Suprapubic skin (tissue), 4 donors: ENCODE results near the gene SLC29A3. TPM values are rescaled to one million over a fixed set of nuclear protein-coding genes. Genes with fewer than 3 reads are reported as not detected.

Experiments used
- DNase-seq, 2 donors: peaks; one replicate each; pipeline ENCODE4 v3.0.0-alpha.2; 2019; ENCODE audit warnings: low spot score in 2 of 2
- H3K27ac ChIP-seq: fragments of 200-600 bp; sonication (generic); one replicate; pipeline ENCODE4 v1.5.1; 2019
- H3K27me3 ChIP-seq: fragments of 200-600 bp; sonication (generic); one replicate; pipeline ENCODE4 v1.5.1; 2019
- H3K36me3 ChIP-seq: fragments of 200-600 bp; sonication (generic); one replicate; pipeline ENCODE4 v1.5.1; 2019
- H3K4me1 ChIP-seq: fragments of 200-600 bp; sonication (generic); one replicate; pipeline ENCODE4 v1.5.1; 2019
- H3K4me3 ChIP-seq: fragments of 200-600 bp; sonication (generic); one replicate; pipeline ENCODE4 v1.5.1; 2019; ENCODE audit warnings: mild to moderate bottlenecking
- H3K9me3 ChIP-seq: fragments of 200-600 bp; sonication (generic); one replicate; pipeline ENCODE4 v1.5.1; 2019
- CTCF ChIP-seq, 2 donors: fragments of 200-600 bp in 1 of 2; fragments of 450-650 bp in 1 of 2; sonication (generic) in 1 of 2; IDR thresholded peaks; one replicate each; pipeline ENCODE4 v1.5.1; 2016 to 2019; ENCODE audit warnings: antibody characterized with exemption in 2 of 2, mild to moderate bottlenecking in 1 of 2, moderate library complexity in 1 of 2
- EP300 ChIP-seq: sonication (generic); formaldehyde crosslinking; IDR thresholded peaks from one replicate; pipeline ENCODE4 v1.6.1; 2017; ENCODE audit warnings: antibody characterized with exemption
- POLR2A ChIP-seq, 2 donors: fragments of 450-650 bp; IDR thresholded peaks; one replicate each; pipeline ENCODE4 v1.6.1; 2017; ENCODE audit warnings: antibody characterized with exemption in 2 of 2, mild to moderate bottlenecking in 2 of 2, moderate library complexity in 2 of 2
- POLR2AphosphoS5 ChIP-seq, 3 donors: sonication (generic); formaldehyde crosslinking; IDR thresholded peaks; one replicate each; pipeline ENCODE4 v1.6.1; 2017; ENCODE audit warnings: antibody characterized with exemption in 3 of 3
- WGBS: methylation state at CpG from one replicate; pipeline ENCODE4 v1.1.5; 2018; 5-methylcytosine and 5-hydroxymethylcytosine counted together
- total RNA-seq, 4 donors: library from RNA; depleted of rRNA; stranded (reverse); fragments of >200 nt; gene quantifications; one replicate each; pipeline ENCODE4 v1.1.0, GENCODE V29; 2016

SLC29A3 gene
- total RNA-seq, 4 donors from 2014 or later = 1.3 to 2.8 (median 2.2) TPM

- no peak for DNase-seq
- no peak for TF ChIP-seq POLR2AphosphoS5 (IDR thresholded peaks at IDR 0.05)
- TF ChIP-seq EP300 = no peak
- no peak for TF ChIP-seq POLR2A (IDR thresholded peaks at IDR 0.05)
- TF ChIP-seq CTCF (IDR thresholded peaks at IDR 0.05) = no peak
- WGBS = 63% methylated on average over 7 of the region's 9 CpGs
- peaks cover 16% of the 10 kb centered on the region for H3K4me1 ChIP-seq
- H3K27ac ChIP-seq = no peak overlapping the region
- no peaks in the 10 kb centered on the region for H3K27me3 ChIP-seq
- no peaks in the 10 kb centered on the region for H3K36me3 ChIP-seq
- H3K9me3 ChIP-seq = no peaks in the 10 kb centered on the region
- no peak overlapping the region for H3K4me3 ChIP-seq
These were observed 14.2 kb downstream of the SLC29A3 start for GRCh38 chr10:71333129-71333887.

- Histone ChIP-seq H3K4me1 (peaks cover 16% of the 10 kb centered on the region), H3K27ac (no peak overlapping the region), H3K36me3 (no peaks in the 10 kb centered on the region), H3K4me3 (no peak overlapping the region), H3K9me3 (no peaks in the 10 kb centered on the region), H3K27me3 (no peaks in the 10 kb centered on the region)
- no peak for TF ChIP-seq POLR2AphosphoS5 (IDR thresholded peaks at IDR 0.05)
- no peak for TF ChIP-seq CTCF (IDR thresholded peaks at IDR 0.05)
- no peak for TF ChIP-seq EP300
- TF ChIP-seq POLR2A (IDR thresholded peaks at IDR 0.05) = no peak
- WGBS = 91% methylated on average over 12 of the region's 12 CpGs
- DNase-seq = no peak
These were observed 15.2 kb downstream of the SLC29A3 start for GRCh38 chr10:71334221-71334791.

GRCh38 chr10:71335173-71335708 is 16.2 kb downstream of the SLC29A3 start:
- H3K27ac ChIP-seq = no peak overlapping the region
- no peak for TF ChIP-seq EP300
- no peak for TF ChIP-seq CTCF (IDR thresholded peaks at IDR 0.05)
- TF ChIP-seq POLR2A (IDR thresholded peaks at IDR 0.05) = no peak
- TF ChIP-seq POLR2AphosphoS5 (IDR thresholded peaks at IDR 0.05) = no peak
- peaks cover 16% of the 10 kb centered on the region for H3K4me1 ChIP-seq
- 94% methylated on average over 15 of the region's 15 CpGs for WGBS
- no peak for DNase-seq
- H3K36me3 ChIP-seq = peaks cover 5% of the 10 kb centered on the region
- no peaks in the 10 kb centered on the region for H3K9me3 ChIP-seq
- H3K4me3 ChIP-seq = no peak overlapping the region
- H3K27me3 ChIP-seq = no peaks in the 10 kb centered on the region

GRCh38 chr10:71336632-71337031 is 17.6 kb downstream of the SLC29A3 start:
- peaks cover 16% of the 10 kb centered on the region for H3K4me1 ChIP-seq
- H3K4me3 ChIP-seq = no peak overlapping the region
- H3K27ac ChIP-seq = no peak overlapping the region
- no peaks in the 10 kb centered on the region for H3K9me3 ChIP-seq
- 85% methylated on average over 6 of the region's 6 CpGs for WGBS
- DNase-seq = no peak
- H3K27me3 ChIP-seq = no peaks in the 10 kb centered on the region
- peaks cover 5% of the 10 kb centered on the region for H3K36me3 ChIP-seq
- TF ChIP-seq POLR2AphosphoS5 (IDR thresholded peaks at IDR 0.05) (no peak), CTCF (IDR thresholded peaks at IDR 0.05) (no peak), POLR2A (IDR thresholded peaks at IDR 0.05) (no peak), EP300 (no peak)

- Histone ChIP-seq H3K4me1 (peaks cover 16% of the 10 kb centered on the region), H3K27me3 (no peaks in the 10 kb centered on the region), H3K9me3 (no peaks in the 10 kb centered on the region), H3K27ac (no peak overlapping the region), H3K4me3 (no peak overlapping the region), H3K36me3 (peaks cover 5% of the 10 kb centered on the region)
- DNase-seq = no peak
- no peak for TF ChIP-seq POLR2AphosphoS5 (IDR thresholded peaks at IDR 0.05)
- no peak for TF ChIP-seq POLR2A (IDR thresholded peaks at IDR 0.05)
- no peak for TF ChIP-seq EP300
- TF ChIP-seq CTCF (IDR thresholded peaks at IDR 0.05) = no peak
- 90% methylated on average over 13 of the region's 13 CpGs for WGBS
These were observed 18.2 kb downstream of the SLC29A3 start for GRCh38 chr10:71337219-71337701.
